K562 (cell line): Measurements from ENCODE around the gene CASP7. TPM values are rescaled to one million over a fixed set of nuclear protein-coding genes. Genes with fewer than 3 reads are reported as not detected.

Experiments used
- ATAC-seq: fragments of 200-7000 bp; cut with Tn5 transposase; 3 replicates; pipeline ENCODE4 v1.9.1; 2020; ENCODE audit warnings: moderate library complexity
- BruUV-seq: library from RNA; stranded (reverse); fragments of 400-500 nt; replicated peaks from 2 replicates; lab custom pipeline; 2021; lab: Mats Ljungman, UMichigan
- CTCF ChIA-PET: fragments of 300-600 bp; formaldehyde crosslinking; extraction: SDS; loops from one replicate; lab custom pipeline; 2021; ENCODE audit warnings: low intra/inter-chr PET ratio; lab: Yijun Ruan, JAX
- POLR2A ChIA-PET: fragments of 300-600, 350-650 bp; sonication (Branson Sonifier 250); formaldehyde crosslinking; extraction: SDS; loops from one replicate; lab custom pipeline; 2021; ENCODE audit warnings: antibody characterized with exemption, inconsistent platforms; lab: Yijun Ruan, JAX
- DNase-seq, 4 experiments: peaks; one replicate each; pipeline versions ENCODE4 v3.0.0 to v3.0.0-alpha.2; 2011 to 2018; ENCODE audit warnings: low spot score in 3 of 4, mixed read lengths in 3 of 4; ENCODE audit errors: extremely low read depth in 1 of 4
- FAIRE-seq: peaks from 2 replicates; lab custom pipeline; 2011; peaks lifted over from hg19 to GRCh38; lab: Jason Lieb, UNC
- H2AFZ ChIP-seq: 2 replicates; pipeline ENCODE4 v1.6.0; 2011; ENCODE audit warnings: low read depth, low read length, control low read depth, inconsistent platforms
- H3K27ac ChIP-seq: fragments of 200-600 bp; 3 replicates; pipeline ENCODE4 v1.8.0; 2011; ENCODE audit warnings: low read depth, mild to moderate bottlenecking, control low read depth, inconsistent platforms, low read length, moderate library complexity, mixed read lengths; ENCODE audit errors: extremely low read depth
- H3K27me3 ChIP-seq, 2 experiments: fragments of 300-600 bp in 1 of 2; 2 replicates in 1 of 2; 3 replicates in 1 of 2; pipeline versions ENCODE4 v1.6.0 to v1.8.0; 2011; ENCODE audit warnings: inconsistent platforms in 2 of 2, low read length in 2 of 2, mild to moderate bottlenecking in 1 of 2, mixed read lengths in 1 of 2, moderate library complexity in 1 of 2; ENCODE audit not compliant: control insufficient read depth in 2 of 2, insufficient read depth in 2 of 2
- H3K36me3 ChIP-seq: fragments of 300-600 bp; 3 replicates; pipeline ENCODE4 v1.8.0; 2011; ENCODE audit warnings: mild to moderate bottlenecking, low read length, inconsistent platforms; ENCODE audit not compliant: control insufficient read depth, insufficient read depth
- H3K4me1 ChIP-seq, 2 experiments: fragments of 200-600 bp in 1 of 2; replicated peaks in 1 of 2; 2 replicates in 1 of 2; 3 replicates in 1 of 2; pipeline versions ENCODE4 v1.5.1 to v1.8.0; 2011; ENCODE audit warnings: inconsistent platforms in 2 of 2, low read length in 2 of 2, mild to moderate bottlenecking in 1 of 2, mixed read lengths in 1 of 2, moderate library complexity in 1 of 2; ENCODE audit not compliant: control insufficient read depth in 2 of 2, insufficient read depth in 2 of 2
- H3K4me2 ChIP-seq: 2 replicates; pipeline ENCODE4 v1.6.1; 2011; ENCODE audit warnings: low read length, control low read depth, inconsistent platforms, mixed read lengths; ENCODE audit not compliant: insufficient read depth
- H3K4me3 ChIP-seq: fragments of 200-600 bp; sonication (generic), shearing (Covaris generic); 2 replicates; pipeline ENCODE4 v1.5.1; 2016; ENCODE audit warnings: control low read depth, inconsistent platforms
- H3K79me2 ChIP-seq: fragments of 200-600 bp; 3 replicates; pipeline ENCODE4 v1.8.0; 2011; ENCODE audit warnings: low read length, inconsistent platforms; ENCODE audit not compliant: control insufficient read depth, insufficient read depth
- H3K9ac ChIP-seq, 2 experiments: 2 replicates each; pipeline versions ENCODE4 v1.6.0 to v1.6.1; 2011; ENCODE audit warnings: low read depth in 2 of 2, low read length in 2 of 2, control low read depth in 1 of 2, inconsistent platforms in 1 of 2, mild to moderate bottlenecking in 1 of 2, mixed read lengths in 1 of 2; ENCODE audit not compliant: insufficient read depth in 1 of 2
- H3K9me1 ChIP-seq: one replicate; pipeline ENCODE4 v1.6.0; 2011; ENCODE audit warnings: inconsistent platforms, mild to moderate bottlenecking, low read length, moderate library complexity; ENCODE audit not compliant: control insufficient read depth, insufficient read depth
- H3K9me3 ChIP-seq: replicated peaks from 2 replicates; pipeline ENCODE4 v1.5.1; 2011; ENCODE audit warnings: low read depth, low read length, inconsistent platforms; ENCODE audit not compliant: control insufficient read depth, insufficient read depth
- H4K20me1 ChIP-seq: replicated peaks from 2 replicates; pipeline ENCODE4 v1.6.1; 2011; ENCODE audit warnings: low read length, inconsistent platforms, mixed read lengths; ENCODE audit not compliant: control insufficient read depth, insufficient read depth
- BRCA1 ChIP-seq, 2 experiments: fragments of 450-650 bp in 1 of 2; sonication (generic) in 1 of 2; formaldehyde crosslinking in 1 of 2; IDR thresholded peaks; 2 replicates each; pipeline versions ENCODE4 v1.5.0 to v1.6.1; 2017 to 2020; ENCODE audit warnings: mild to moderate bottlenecking in 1 of 2, missing genetic modification reagents in 1 of 2
- EGR1 ChIP-seq: fragments of 450-650 bp; conservative IDR thresholded peaks from 2 replicates; pipeline ENCODE4 v1.6.1; 2017; ENCODE audit warnings: mild to moderate bottlenecking
- ELF4 ChIP-seq: fragments of 450-650 bp; formaldehyde crosslinking; IDR thresholded peaks from 2 replicates; pipeline ENCODE4 v1.4.0; 2022; ENCODE audit warnings: missing genetic modification characterization
- FOXP1 ChIP-seq: sonication (generic); formaldehyde crosslinking; IDR thresholded peaks from 2 replicates; pipeline ENCODE4 v1.8.0; 2022; ENCODE audit warnings: mild to moderate bottlenecking, missing genetic modification reagents
- GTF2F1 ChIP-seq: IDR thresholded peaks from 2 replicates; pipeline ENCODE4 v1.6.1; 2011; ENCODE audit warnings: low read depth, low read length, improper control_type of control experiment
- MBD2 ChIP-seq: sonication (generic); IDR thresholded peaks from 2 replicates; pipeline ENCODE4 v1.6.1; 2016; ENCODE audit warnings: low read depth, borderline replicate concordance
- NFIX ChIP-seq: fragments of 250-450 bp; sonication (Bioruptor Pico); IDR thresholded peaks from 2 replicates; pipeline ENCODE4 v1.4.0; 2020; ENCODE audit warnings: low read depth, mild to moderate bottlenecking, moderate library complexity
- PCBP1 ChIP-seq: fragments of 200-400 bp; formaldehyde crosslinking; IDR thresholded peaks from 2 replicates; pipeline ENCODE4 v1.6.1; 2018; ENCODE audit warnings: mild to moderate bottlenecking, low read depth, low read length; ENCODE audit not compliant: poor library complexity, severe bottlenecking
- POLR3G ChIP-seq: IDR thresholded peaks from 2 replicates; pipeline ENCODE4 v1.6.1; 2011; ENCODE audit not compliant: insufficient read length, insufficient replicate concordance; ENCODE audit errors: extremely low read depth
- RFX1 ChIP-seq: fragments of 450-650 bp; IDR thresholded peaks from 2 replicates; pipeline ENCODE4 v1.6.1; 2016; ENCODE audit warnings: mild to moderate bottlenecking, moderate library complexity
- ZFP1 ChIP-seq: fragments of 450-650 bp; formaldehyde crosslinking; IDR thresholded peaks from 2 replicates; pipeline ENCODE4 v1.4.0; 2020; ENCODE audit warnings: mild to moderate bottlenecking, mixed read lengths
- ZNF184 ChIP-seq: sonication (generic); formaldehyde crosslinking; IDR thresholded peaks from 2 replicates; pipeline ENCODE4 v1.5.0; 2020; ENCODE audit warnings: missing genetic modification reagents
- ZNF232 ChIP-seq: sonication (generic); formaldehyde crosslinking; IDR thresholded peaks from 2 replicates; pipeline ENCODE4 v1.8.0; 2022; ENCODE audit warnings: mild to moderate bottlenecking, missing genetic modification reagents
- in situ Hi-C: fragments of 300-500 bp; cut with MboI; formaldehyde crosslinking; loops from 4 replicates; pipeline ENCODE4 v1.15.0; 2018; ENCODE audit warnings: inconsistent platforms, mixed read lengths
- intact Hi-C: fragments of 100-400 bp; cut with micrococcal nuclease; formaldehyde crosslinking; loops from 2 replicates; pipeline ENCODE4 v1.14.2; 2022
- polyA plus RNA-seq, 8 experiments: library from polyadenylated mRNA; depleted of rRNA in 4 of 8; stranded (reverse) in 5 of 8; unstranded in 3 of 8; fragments of >200 nt; fragmentation: Nextera tagmentation in 2 of 8; fragmentation: Illumina TruSeq in 1 of 8; extraction: Ambion mirVana in 2 of 8; extraction: Trizol in 1 of 8; gene quantifications; 2 replicates each; pipeline versions ENCODE4 v1.2.1 to v1.2.3, GENCODE V29; 2011 to 2014; ENCODE audit warnings: inconsistent platforms in 1 of 8, missing spikeins in 1 of 8
- total RNA-seq, 7 experiments: library from RNA; depleted of rRNA in 6 of 7; stranded (reverse); fragments of >200 nt in 6 of 7; fragmentation: Illumina TruSeq in 2 of 7; extraction: Trizol in 2 of 7; gene quantifications; 2 replicates each; pipeline versions ENCODE4 v1.2.1 to v1.2.3, GENCODE V29; 2011 to 2021; ENCODE audit warnings: low replicate concordance in 1 of 7
- TF ChIP-seq, protein P1 (sequence below): fragments of 450-650 bp; IDR thresholded peaks from 2 replicates; pipeline ENCODE4 v1.7.1; 2018; ENCODE audit warnings: mild to moderate bottlenecking, low read depth; ENCODE audit not compliant: partially characterized antibody

Gene CASP7
- total and polyA plus RNA-seq, 9 of the 15 experiments (the other 6 are each of a cell fraction or from before 2014, with no cell fraction given) = 2.2 to 23.3 (median 9.0) TPM

DNA sequence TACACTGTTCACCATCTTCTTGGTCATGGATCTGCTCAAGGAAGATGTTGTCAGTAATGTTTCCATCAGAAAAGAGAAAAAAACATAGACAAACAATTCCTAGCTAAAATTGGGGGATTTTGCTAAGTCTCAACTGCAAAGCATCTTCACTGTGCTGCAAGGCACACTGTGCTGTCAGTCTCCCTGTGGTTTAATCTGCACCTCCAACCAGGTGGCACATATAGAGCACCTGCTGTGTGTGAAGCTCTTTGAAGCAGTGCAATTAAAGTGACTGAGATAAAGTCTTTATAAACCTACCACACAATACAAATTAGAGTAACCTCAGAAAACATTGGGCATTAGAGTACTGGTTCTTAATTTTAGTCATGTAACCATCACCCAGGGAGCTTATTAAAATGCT is 22.2 kb upstream of the CASP7 start:
- TF ChIP-seq RFX1 (no peak), PCBP1 (no peak), ZNF232 (CRISPR knock-in tag) (no peak), NFIX (CRISPR knock-in tag) (no peak), ZNF184 (no peak), EGR1 (no peak), POLR3G (no peak), GTF2F1 (no peak), ZFP1 (no peak), FOXP1 (CRISPR knock-in tag) (no peak), MBD2 (no peak), BRCA1 (IDR thresholded peaks at IDR 0.05) (no peak), BRCA1 (CRISPR knock-in tag; IDR thresholded peaks at IDR 0.05) (no peak), ELF4 (no peak)
- TF ChIP-seq, protein P1, sequence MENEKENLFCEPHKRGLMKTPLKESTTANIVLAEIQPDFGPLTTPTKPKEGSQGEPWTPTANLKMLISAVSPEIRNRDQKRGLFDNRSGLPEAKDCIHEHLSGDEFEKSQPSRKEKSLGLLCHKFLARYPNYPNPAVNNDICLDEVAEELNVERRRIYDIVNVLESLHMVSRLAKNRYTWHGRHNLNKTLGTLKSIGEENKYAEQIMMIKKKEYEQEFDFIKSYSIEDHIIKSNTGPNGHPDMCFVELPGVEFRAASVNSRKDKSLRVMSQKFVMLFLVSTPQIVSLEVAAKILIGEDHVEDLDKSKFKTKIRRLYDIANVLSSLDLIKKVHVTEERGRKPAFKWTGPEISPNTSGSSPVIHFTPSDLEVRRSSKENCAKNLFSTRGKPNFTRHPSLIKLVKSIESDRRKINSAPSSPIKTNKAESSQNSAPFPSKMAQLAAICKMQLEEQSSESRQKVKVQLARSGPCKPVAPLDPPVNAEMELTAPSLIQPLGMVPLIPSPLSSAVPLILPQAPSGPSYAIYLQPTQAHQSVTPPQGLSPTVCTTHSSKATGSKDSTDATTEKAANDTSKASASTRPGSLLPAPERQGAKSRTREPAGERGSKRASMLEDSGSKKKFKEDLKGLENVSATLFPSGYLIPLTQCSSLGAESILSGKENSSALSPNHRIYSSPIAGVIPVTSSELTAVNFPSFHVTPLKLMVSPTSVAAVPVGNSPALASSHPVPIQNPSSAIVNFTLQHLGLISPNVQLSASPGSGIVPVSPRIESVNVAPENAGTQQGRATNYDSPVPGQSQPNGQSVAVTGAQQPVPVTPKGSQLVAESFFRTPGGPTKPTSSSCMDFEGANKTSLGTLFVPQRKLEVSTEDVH = no peak
- intact Hi-C loops = no loop called here
- FAIRE-seq (no peak), ATAC-seq (no peak), DNase-seq (no peak)
- H3K36me3 ChIP-seq = no peaks in the 10 kb centered on the region
- H2AFZ ChIP-seq = no peak overlapping the region
- no peaks in the 10 kb centered on the region for H3K4me1 ChIP-seq
- no peaks in the 10 kb centered on the region for H4K20me1 ChIP-seq
- no TSS peak for BruUV-seq
- H3K9ac ChIP-seq = no peak overlapping the region
- no peaks in the 10 kb centered on the region for H3K27me3 ChIP-seq
- POLR2A ChIA-PET = no interaction called here
- CTCF ChIA-PET = no interaction called here
- no peaks in the 10 kb centered on the region for H3K9me1 ChIP-seq
- H3K27ac ChIP-seq = no peak overlapping the region
- in situ Hi-C loops = no loop called here
- no peaks in the 10 kb centered on the region for H3K9me3 ChIP-seq
- H3K79me2 ChIP-seq = no peaks in the 10 kb centered on the region
- H3K4me2 ChIP-seq = no peak overlapping the region
- H3K4me3 ChIP-seq = no peak overlapping the region
